HG02763 (cell line): Measurements from ENCODE around the gene FBXW7.

ENCODE experiments used
- ATAC-seq: cut with Tn5 transposase; IDR thresholded peaks from one replicate; pipeline ENCODE4 v1.9.1; 2021; ENCODE audit warnings: mild to moderate bottlenecking, moderate library complexity; ENCODE audit not compliant: unreplicated experiment

FBXW7 gene

GRCh38 chr4:152380919-152381318, 155.0 kb downstream of the FBXW7 start:
- no peak for ATAC-seq

GRCh38 chr4:152380185-152380584, 155.7 kb downstream of the FBXW7 start:
- ATAC-seq, result no peak

- ATAC-seq, result no peak
Measured at GRCh38 chr4:152374606-152375285, 161.1 kb downstream of the FBXW7 start.

GRCh38 chr4:152374153-152374552, 161.7 kb downstream of the FBXW7 start:
- ATAC-seq, result no peak

- ATAC-seq, result no peak
Measured at GRCh38 chr4:152372444-152372843, 163.4 kb downstream of the FBXW7 start.

- ATAC-seq, result no peak
Measured at GRCh38 chr4:152369902-152370295, 166.0 kb downstream of the FBXW7 start.

- ATAC-seq, result no peak
Measured at GRCh38 chr4:152369203-152369901, 166.5 kb downstream of the FBXW7 start.

GRCh38 chr4:152368001-152368400, 167.9 kb downstream of the FBXW7 start:
- ATAC-seq, result no peak

- no peak for ATAC-seq
Measured at GRCh38 chr4:152364883-152365282, 171.0 kb downstream of the FBXW7 start.

GRCh38 chr4:152364383-152364782, 171.5 kb downstream of the FBXW7 start:
- ATAC-seq, result no peak

- no peak for ATAC-seq
Measured at GRCh38 chr4:152363904-152364303, 172.0 kb downstream of the FBXW7 start.

- no peak for ATAC-seq
Measured at GRCh38 chr4:152363086-152363485, 172.8 kb downstream of the FBXW7 start.

- peak; percentile 37 for ATAC-seq
Measured at GRCh38 chr4:152360045-152360410, 175.9 kb downstream of the FBXW7 start.

- peak; percentile 48 for ATAC-seq
Measured at GRCh38 chr4:152359208-152360044, 176.5 kb downstream of the FBXW7 start.

GRCh38 chr4:152357206-152357605, 178.7 kb downstream of the FBXW7 start:
- ATAC-seq, result no peak

GRCh38 chr4:152356428-152357034, 179.4 kb downstream of the FBXW7 start:
- ATAC-seq, result no peak

- ATAC-seq, result peak; percentile 67
Measured at GRCh38 chr4:152352622-152353116, 183.2 kb downstream of the FBXW7 start.

- peak; percentile 14 for ATAC-seq
Measured at GRCh38 chr4:152352215-152352614, 183.7 kb downstream of the FBXW7 start.

- no peak for ATAC-seq
Measured at GRCh38 chr4:152351080-152351479, 184.8 kb downstream of the FBXW7 start.

- no peak for ATAC-seq
Measured at GRCh38 chr4:152348670-152349069, 187.2 kb downstream of the FBXW7 start.

- ATAC-seq, result no peak
Measured at GRCh38 chr4:152346979-152347378, 188.9 kb downstream of the FBXW7 start.
